Measurements from ENCODE around the gene PRKCQ.

The PRKCQ gene

GRCh38 chr10:6501931-6502330, 78.1 kb downstream of the PRKCQ start:
- Histone ChIP-seq H3K27me3 (ENCODE audit: insufficient read depth, low read depth) (no peaks in the 10 kb centered on the region), H2AFZ (ENCODE audit: low read depth) (no peak overlapping the region), H3K79me2 (ENCODE audit: insufficient read depth, low read depth) (no peaks in the 10 kb centered on the region), H3K36me3 (ENCODE audit: insufficient read depth) (no peaks in the 10 kb centered on the region), H3K4me3 (IDR thresholded peaks at IDR 0.05; ENCODE audit: insufficient read depth, low read depth, low read length) (no peak overlapping the region), H3K27ac (no peak overlapping the region), H3K4me2 (no peak overlapping the region), H3K4me1 (ENCODE audit: low read depth, poor library complexity, severe bottlenecking) (no peaks in the 10 kb centered on the region), H3K9ac (no peak overlapping the region), H4K20me1 (ENCODE audit: insufficient read depth) (no peaks in the 10 kb centered on the region)
- no peak for TF ChIP-seq CTCF (conservative IDR thresholded peaks at IDR 0.05; ENCODE audit: low read depth, low read length)

- no peaks in the 10 kb centered on the region for H3K4me1 ChIP-seq (ENCODE audit: low read depth, poor library complexity, severe bottlenecking)
- H2AFZ ChIP-seq (ENCODE audit: low read depth): no peak overlapping the region
- H3K27ac ChIP-seq: no peak overlapping the region
- no peaks in the 10 kb centered on the region for H3K36me3 ChIP-seq (ENCODE audit: insufficient read depth)
- no peaks in the 10 kb centered on the region for H3K27me3 ChIP-seq (ENCODE audit: insufficient read depth, low read depth)
- no peaks in the 10 kb centered on the region for H4K20me1 ChIP-seq (ENCODE audit: insufficient read depth)
- no peak overlapping the region for H3K4me2 ChIP-seq
- H3K4me3 ChIP-seq (IDR thresholded peaks at IDR 0.05; ENCODE audit: insufficient read depth, low read depth, low read length): no peak overlapping the region
- no peak for TF ChIP-seq CTCF (conservative IDR thresholded peaks at IDR 0.05; ENCODE audit: low read depth, low read length)
- H3K79me2 ChIP-seq (ENCODE audit: insufficient read depth, low read depth): no peaks in the 10 kb centered on the region
- H3K9ac ChIP-seq: no peak overlapping the region
Observed at GRCh38 chr10:6499974-6500373, 80.1 kb downstream of the PRKCQ start.

- H3K4me1 ChIP-seq (ENCODE audit: low read depth, poor library complexity, severe bottlenecking): no peaks in the 10 kb centered on the region
- no peaks in the 10 kb centered on the region for H3K79me2 ChIP-seq (ENCODE audit: insufficient read depth, low read depth)
- H3K27ac ChIP-seq: no peak overlapping the region
- H4K20me1 ChIP-seq (ENCODE audit: insufficient read depth): no peaks in the 10 kb centered on the region
- no peak overlapping the region for H3K4me2 ChIP-seq
- H3K36me3 ChIP-seq (ENCODE audit: insufficient read depth): no peaks in the 10 kb centered on the region
- no peak for TF ChIP-seq CTCF (conservative IDR thresholded peaks at IDR 0.05; ENCODE audit: low read depth, low read length)
- no peaks in the 10 kb centered on the region for H3K27me3 ChIP-seq (ENCODE audit: insufficient read depth, low read depth)
- no peak overlapping the region for H3K9ac ChIP-seq
- H3K4me3 ChIP-seq (IDR thresholded peaks at IDR 0.05; ENCODE audit: insufficient read depth, low read depth, low read length): no peak overlapping the region
- H2AFZ ChIP-seq (ENCODE audit: low read depth): no peak overlapping the region
Observed at GRCh38 chr10:6498771-6499170, 81.3 kb downstream of the PRKCQ start.

GRCh38 chr10:6497620-6498019, 82.5 kb downstream of the PRKCQ start:
- no peaks in the 10 kb centered on the region for H3K4me1 ChIP-seq (ENCODE audit: low read depth, poor library complexity, severe bottlenecking)
- H3K27me3 ChIP-seq (ENCODE audit: insufficient read depth, low read depth): no peaks in the 10 kb centered on the region
- no peaks in the 10 kb centered on the region for H3K36me3 ChIP-seq (ENCODE audit: insufficient read depth)
- no peak overlapping the region for H3K4me3 ChIP-seq (IDR thresholded peaks at IDR 0.05; ENCODE audit: insufficient read depth, low read depth, low read length)
- H3K79me2 ChIP-seq (ENCODE audit: insufficient read depth, low read depth): no peaks in the 10 kb centered on the region
- no peak for TF ChIP-seq CTCF (conservative IDR thresholded peaks at IDR 0.05; ENCODE audit: low read depth, low read length)
- no peak overlapping the region for H3K9ac ChIP-seq
- no peak overlapping the region for H2AFZ ChIP-seq (ENCODE audit: low read depth)
- no peak overlapping the region for H3K4me2 ChIP-seq
- no peak overlapping the region for H3K27ac ChIP-seq
- H4K20me1 ChIP-seq (ENCODE audit: insufficient read depth): no peaks in the 10 kb centered on the region
